Measurements from ENCODE around the gene NRAP.
"Not testable (repeated sequence)": the region's sequence is repeated elsewhere in the genome, so short reads cannot be mapped to it uniquely, and the experiment has no call there.

- TF ChIP-seq POLR2A, POLR2AphosphoS5 (IDR thresholded peaks at IDR 0.05; ENCODE audit: low read depth, low read length): not testable (repeated sequence)
Measured at GRCh38 chr10:113652456-113652855, 11.4 kb downstream of the NRAP start.
